RWPE2 (cell line): ENCODE measurements around the gene CD8B.

Experiments
- ATAC-seq: fragments of 200-7000 bp; cut with Tn5 transposase; 3 replicates; pipeline ENCODE4 v1.9.1; 2021; ENCODE audit warnings: low read depth
- DNase-seq: peaks from one replicate; pipeline ENCODE4 v3.0.0-alpha.2; 2020; ENCODE audit warnings: low spot score
- H3K27ac ChIP-seq: fragments of 450-650 bp; 2 replicates; pipeline ENCODE4 v1.5.1; 2017; ENCODE audit warnings: mild to moderate bottlenecking; ENCODE audit not compliant: poor library complexity, severe bottlenecking
- H3K27me3 ChIP-seq: fragments of 250-450 bp; sonication (Bioruptor Pico); 2 replicates; pipeline ENCODE4 v1.5.1; 2021; ENCODE audit warnings: mild to moderate bottlenecking, moderate library complexity; ENCODE audit not compliant: insufficient read depth, poor library complexity, severe bottlenecking
- H3K36me3 ChIP-seq: fragments of 250-450 bp; sonication (Bioruptor Pico); 2 replicates; pipeline ENCODE4 v1.5.1; 2020; ENCODE audit warnings: low read depth, mild to moderate bottlenecking, moderate library complexity
- H3K4me1 ChIP-seq: fragments of 250-450 bp; sonication (Bioruptor Pico); 2 replicates; pipeline ENCODE4 v1.5.1; 2021; ENCODE audit warnings: mild to moderate bottlenecking, moderate library complexity; ENCODE audit not compliant: insufficient read depth, poor library complexity, severe bottlenecking
- H3K4me3 ChIP-seq: fragments of 250-450 bp; sonication (Bioruptor Pico); 2 replicates; pipeline ENCODE4 v1.5.1; 2021; ENCODE audit warnings: mild to moderate bottlenecking, moderate library complexity; ENCODE audit not compliant: severe bottlenecking
- H3K9me3 ChIP-seq: fragments of 250-450 bp; sonication (Bioruptor Pico); 2 replicates; pipeline ENCODE4 v1.5.1; 2021; ENCODE audit warnings: mild to moderate bottlenecking, moderate library complexity; ENCODE audit not compliant: severe bottlenecking
- CTCF ChIP-seq: fragments of 450-650 bp; IDR thresholded peaks from one replicate; pipeline ENCODE4 v1.5.1; 2017; ENCODE audit warnings: mild to moderate bottlenecking, moderate library complexity; ENCODE audit not compliant: poor library complexity, severe bottlenecking

CD8B gene

GRCh38 chr2:86800856-86801567 is 60.7 kb downstream of the CD8B start:
- Histone ChIP-seq H3K4me3 (no peak overlapping the region), H3K27ac (no peak overlapping the region), H3K27me3 (no peaks in the 10 kb centered on the region), H3K4me1 (no peaks in the 10 kb centered on the region), H3K9me3 (no peaks in the 10 kb centered on the region), H3K36me3 (no peaks in the 10 kb centered on the region)
- ATAC-seq (no peak), DNase-seq (no peak)
- TF ChIP-seq CTCF: no peak

GRCh38 chr2:86794861-86795260 is 66.8 kb downstream of the CD8B start:
- DNase-seq: no peak
- no peak for TF ChIP-seq CTCF
- Histone ChIP-seq H3K27me3 (peaks cover 24% of the 10 kb centered on the region), H3K9me3 (no peaks in the 10 kb centered on the region), H3K36me3 (no peaks in the 10 kb centered on the region), H3K27ac (no peak overlapping the region), H3K4me1 (no peaks in the 10 kb centered on the region), H3K4me3 (no peak overlapping the region)
- ATAC-seq: no peak

GRCh38 chr2:86793752-86794151 is 67.9 kb downstream of the CD8B start:
- Histone ChIP-seq H3K9me3 (no peaks in the 10 kb centered on the region), H3K27me3 (peaks cover 35% of the 10 kb centered on the region), H3K4me1 (no peaks in the 10 kb centered on the region), H3K27ac (no peak overlapping the region), H3K4me3 (no peak overlapping the region), H3K36me3 (no peaks in the 10 kb centered on the region)
- TF ChIP-seq CTCF: no peak
- DNase-seq (no peak), ATAC-seq (no peak)

- no peak for DNase-seq
- no peaks in the 10 kb centered on the region for H3K4me1 ChIP-seq
- no peak for ATAC-seq
- no peak for TF ChIP-seq CTCF
- H3K4me3 ChIP-seq: no peak overlapping the region
- H3K27me3 ChIP-seq: peaks cover 51% of the 10 kb centered on the region
- H3K36me3 ChIP-seq: no peaks in the 10 kb centered on the region
- no peak overlapping the region for H3K27ac ChIP-seq
- no peaks in the 10 kb centered on the region for H3K9me3 ChIP-seq
These were observed 70.1 kb downstream of the CD8B start for GRCh38 chr2:86791573-86791972.
